G401 (cell line): ENCODE results near the gene F2R. TPM values are rescaled to one million over a fixed set of nuclear protein-coding genes. Genes with fewer than 3 reads are reported as not detected.

ENCODE experiments used
- DNase-seq: peaks from one replicate; pipeline ENCODE4 v3.0.0-alpha.2; 2015; ENCODE audit warnings: low spot score
- in situ Hi-C: cut with HindIII; loops from 2 replicates; pipeline ENCODE4 v1.10.0; 2016; ENCODE audit warnings: low sequenced_read_pairs, mixed read lengths
- total RNA-seq: library from RNA; depleted of rRNA; stranded (reverse); fragments of >200 nt; shearing (Covaris generic); gene quantifications from 2 replicates; pipeline ENCODE4 v1.2.3, GENCODE V29; 2014; rRNA removed

Gene F2R
- total RNA-seq, 1 experiment from 2014 or later = 221 TPM

DNA sequence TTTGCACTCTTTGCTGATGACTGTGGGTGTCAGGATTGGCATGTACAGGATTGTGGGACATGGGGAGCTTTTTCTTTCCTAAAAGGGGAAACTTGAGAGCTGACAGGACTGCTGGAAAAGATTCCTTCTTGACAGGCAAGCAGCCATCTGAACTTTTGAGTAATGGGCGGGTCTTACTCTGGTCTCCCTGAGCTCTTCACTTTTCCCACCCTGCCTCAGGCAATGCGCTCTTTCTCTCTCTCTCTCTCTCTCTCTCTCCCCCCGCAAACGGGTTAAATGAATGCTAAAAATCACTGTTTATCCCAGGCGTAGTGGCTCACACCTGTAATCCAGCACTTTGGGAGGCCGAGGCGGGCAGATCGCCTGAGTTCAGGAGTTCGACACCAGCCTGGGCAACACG, 65.8 kb downstream of the F2R start:
- in situ Hi-C loops = no loop called here
- no peak for DNase-seq

DNA sequence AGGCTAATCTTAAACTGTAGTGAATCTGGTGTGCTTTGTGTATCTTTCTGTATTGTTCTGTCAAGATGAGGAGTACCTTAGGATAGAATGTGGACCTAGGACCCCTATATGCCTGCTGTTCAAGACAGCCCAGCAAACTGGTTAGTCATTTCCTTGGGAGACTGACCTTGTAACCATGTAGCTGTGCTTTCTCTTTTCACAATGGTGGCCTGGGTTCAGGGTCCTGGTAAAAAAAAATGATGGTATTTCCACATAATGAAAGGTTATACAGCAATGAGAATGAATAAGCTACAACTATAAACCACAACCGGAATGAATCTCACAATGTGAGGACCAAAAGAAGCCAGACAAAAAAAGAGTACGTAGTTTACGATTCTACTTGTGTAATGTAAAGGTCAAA, 66.5 kb downstream of the F2R start:
- in situ Hi-C loops = no loop called here
- no peak for DNase-seq

Other genes starting within 250 kb of the F2R start
- gene F2RL2, start 92.7 kb upstream of the F2R start, total RNA-seq = 204 and 260 TPM in 2 replicates
- 162 and 209 TPM in 2 replicates for gene F2RL1, start 102.9 kb downstream of the F2R start, total RNA-seq
- 2.0 and 21.2 TPM in 2 replicates for gene S100Z, start 133.9 kb downstream of the F2R start, total RNA-seq
- gene CRHBP, start 236.9 kb downstream of the F2R start, total RNA-seq = 0.18 and 12.2 TPM in 2 replicates